Measurements from ENCODE around the gene ZFP90.

ZFP90 gene

DNA sequence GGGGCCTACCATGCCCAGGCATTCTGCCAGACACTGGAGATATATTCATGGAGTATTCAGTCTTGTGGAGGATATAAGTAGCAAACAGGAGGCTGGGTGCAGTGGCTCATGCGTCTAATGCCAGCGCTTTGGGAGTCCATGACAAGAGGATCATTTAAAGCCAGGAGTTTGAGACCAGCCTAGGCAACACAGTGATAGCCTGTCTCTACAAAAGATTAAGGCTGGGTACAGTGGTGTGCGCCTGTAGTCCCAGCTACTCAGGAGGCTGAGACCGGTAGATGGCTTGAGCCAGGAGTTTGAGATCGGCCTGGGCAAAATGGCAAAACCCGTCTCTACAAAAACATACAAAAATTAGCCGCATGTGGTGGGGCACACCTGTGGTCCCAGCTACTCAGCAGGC is 68.4 kb downstream of the ZFP90 start:
- H3K4me3 ChIP-seq (ENCODE audit: low read length): no peak overlapping the region
- no peaks in the 10 kb centered on the region for H3K9me3 ChIP-seq (ENCODE audit: insufficient read depth, low read length)
- no peak overlapping the region for H3K9ac ChIP-seq (ENCODE audit: low read length)
- H3K27me3 ChIP-seq (ENCODE audit: low read depth, low read length): no peaks in the 10 kb centered on the region
- no peak overlapping the region for H3K4me2 ChIP-seq (ENCODE audit: low read length)
- no peaks in the 10 kb centered on the region for H3K36me3 ChIP-seq (replicated peaks; ENCODE audit: low read depth, low read length)
- no peaks in the 10 kb centered on the region for H3K79me2 ChIP-seq (ENCODE audit: low read length)
- no peaks in the 10 kb centered on the region for H3K4me1 ChIP-seq (ENCODE audit: low read length)
- TF ChIP-seq, protein P1, sequence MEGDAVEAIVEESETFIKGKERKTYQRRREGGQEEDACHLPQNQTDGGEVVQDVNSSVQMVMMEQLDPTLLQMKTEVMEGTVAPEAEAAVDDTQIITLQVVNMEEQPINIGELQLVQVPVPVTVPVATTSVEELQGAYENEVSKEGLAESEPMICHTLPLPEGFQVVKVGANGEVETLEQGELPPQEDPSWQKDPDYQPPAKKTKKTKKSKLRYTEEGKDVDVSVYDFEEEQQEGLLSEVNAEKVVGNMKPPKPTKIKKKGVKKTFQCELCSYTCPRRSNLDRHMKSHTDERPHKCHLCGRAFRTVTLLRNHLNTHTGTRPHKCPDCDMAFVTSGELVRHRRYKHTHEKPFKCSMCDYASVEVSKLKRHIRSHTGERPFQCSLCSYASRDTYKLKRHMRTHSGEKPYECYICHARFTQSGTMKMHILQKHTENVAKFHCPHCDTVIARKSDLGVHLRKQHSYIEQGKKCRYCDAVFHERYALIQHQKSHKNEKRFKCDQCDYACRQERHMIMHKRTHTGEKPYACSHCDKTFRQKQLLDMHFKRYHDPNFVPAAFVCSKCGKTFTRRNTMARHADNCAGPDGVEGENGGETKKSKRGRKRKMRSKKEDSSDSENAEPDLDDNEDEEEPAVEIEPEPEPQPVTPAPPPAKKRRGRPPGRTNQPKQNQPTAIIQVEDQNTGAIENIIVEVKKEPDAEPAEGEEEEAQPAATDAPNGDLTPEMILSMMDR (IDR thresholded peaks at IDR 0.05; ENCODE audit: low read depth, low read length): no peak
- no peaks in the 10 kb centered on the region for H4K20me1 ChIP-seq (ENCODE audit: insufficient read depth, low read length)
- H3K27ac ChIP-seq (ENCODE audit: low read length): no peak overlapping the region
- H2AFZ ChIP-seq (ENCODE audit: low read depth, low read length): no peak overlapping the region

DNA sequence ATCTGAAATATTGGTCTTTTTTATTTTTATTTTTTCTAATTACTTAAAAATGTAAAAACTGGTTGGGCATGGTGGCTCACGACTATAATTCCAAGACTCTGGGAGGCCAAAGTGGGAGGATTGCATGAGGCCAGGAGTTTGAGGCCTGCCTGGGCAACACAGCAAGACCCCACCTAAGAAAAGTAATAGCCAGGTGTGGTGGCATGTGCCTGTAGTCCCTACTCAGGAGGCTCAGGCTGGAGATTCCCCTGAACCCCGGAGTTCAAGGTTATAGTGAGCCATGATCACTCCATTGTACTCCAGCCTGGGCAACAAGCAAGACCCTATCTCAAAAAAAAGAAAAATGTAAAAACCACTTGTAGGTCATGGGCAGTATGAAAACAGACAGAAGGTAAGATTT is 69.2 kb downstream of the ZFP90 start:
- Histone ChIP-seq H4K20me1 (ENCODE audit: insufficient read depth, low read length) (no peaks in the 10 kb centered on the region), H3K27ac (ENCODE audit: low read length) (no peak overlapping the region), H3K9ac (ENCODE audit: low read length) (no peak overlapping the region), H3K9me3 (ENCODE audit: insufficient read depth, low read length) (0 out of 2 replicates have a peak, but pooled peaks cover 2% of the 10 kb centered on the region), H3K4me1 (ENCODE audit: low read length) (no peaks in the 10 kb centered on the region), H3K36me3 (replicated peaks; ENCODE audit: low read depth, low read length) (no peaks in the 10 kb centered on the region), H2AFZ (ENCODE audit: low read depth, low read length) (no peak overlapping the region), H3K79me2 (ENCODE audit: low read length) (no peaks in the 10 kb centered on the region), H3K27me3 (ENCODE audit: low read depth, low read length) (no peaks in the 10 kb centered on the region), H3K4me3 (ENCODE audit: low read length) (no peak overlapping the region), H3K4me2 (ENCODE audit: low read length) (no peak overlapping the region)
- TF ChIP-seq, protein P1 (IDR thresholded peaks at IDR 0.05; ENCODE audit: low read depth, low read length): no peak

DNA sequence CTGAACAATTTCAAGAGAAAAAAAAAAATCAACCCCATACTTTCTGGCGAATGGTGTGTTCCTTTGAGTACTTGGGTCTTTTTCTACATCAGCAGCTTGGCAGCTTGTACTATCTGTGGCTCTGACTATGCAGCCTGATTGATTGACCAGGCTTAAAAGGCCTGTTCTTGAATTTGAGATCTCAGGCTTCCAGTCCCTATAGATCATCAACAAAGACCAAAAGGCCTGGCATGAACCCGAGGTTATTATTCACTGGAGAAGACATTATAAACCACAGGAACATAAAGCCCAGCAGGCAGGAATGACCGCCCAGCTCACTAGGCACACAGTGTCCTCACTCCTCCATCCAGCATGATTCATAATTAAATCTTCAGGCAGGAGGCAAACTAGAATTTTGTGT is 73.9 kb downstream of the ZFP90 start:
- H4K20me1 ChIP-seq (ENCODE audit: insufficient read depth, low read length): no peaks in the 10 kb centered on the region
- no peak overlapping the region for H3K4me3 ChIP-seq (ENCODE audit: low read length)
- no peaks in the 10 kb centered on the region for H3K4me1 ChIP-seq (ENCODE audit: low read length)
- H3K9ac ChIP-seq (ENCODE audit: low read length): no peak overlapping the region
- 0 out of 2 replicates have a peak, but pooled peaks cover 7% of the 10 kb centered on the region for H3K9me3 ChIP-seq (ENCODE audit: insufficient read depth, low read length)
- no peak overlapping the region for H3K27ac ChIP-seq (ENCODE audit: low read length)
- no peaks in the 10 kb centered on the region for H3K27me3 ChIP-seq (ENCODE audit: low read depth, low read length)
- H3K36me3 ChIP-seq (replicated peaks; ENCODE audit: low read depth, low read length): no peaks in the 10 kb centered on the region
- no peak overlapping the region for H2AFZ ChIP-seq (ENCODE audit: low read depth, low read length)
- H3K4me2 ChIP-seq (ENCODE audit: low read length): no peak overlapping the region
- no peaks in the 10 kb centered on the region for H3K79me2 ChIP-seq (ENCODE audit: low read length)
- TF ChIP-seq EZH2phosphoT487 (IDR thresholded peaks at IDR 0.05; ENCODE audit: low read depth): no peak
- TF ChIP-seq, protein P1 (IDR thresholded peaks at IDR 0.05; ENCODE audit: low read depth, low read length): no peak

DNA sequence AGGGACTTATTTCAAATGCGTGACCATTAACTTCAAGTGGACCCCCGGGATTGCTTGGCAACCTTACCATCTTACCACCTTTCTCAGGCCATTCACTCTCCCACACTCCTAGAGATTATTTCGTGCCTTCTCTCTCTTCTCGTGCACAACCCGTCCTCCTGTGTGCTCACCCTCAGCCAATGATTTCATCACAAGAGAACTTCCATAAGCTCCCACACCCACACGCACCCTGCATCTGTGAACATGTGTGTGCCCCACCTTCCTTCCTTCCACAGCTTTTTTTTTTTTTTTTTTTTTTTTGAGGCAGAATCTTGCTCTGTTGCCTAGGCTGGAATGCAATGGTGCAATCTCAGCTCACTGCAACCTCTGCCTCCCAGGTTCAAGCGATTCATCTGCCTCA is 78.6 kb downstream of the ZFP90 start:
- no peak for TF ChIP-seq EZH2phosphoT487 (IDR thresholded peaks at IDR 0.05; ENCODE audit: low read depth)
- TF ChIP-seq, protein P1 (IDR thresholded peaks at IDR 0.05; ENCODE audit: low read depth, low read length): no peak
- no peak overlapping the region for H3K4me3 ChIP-seq (ENCODE audit: low read length)
- no peaks in the 10 kb centered on the region for H4K20me1 ChIP-seq (ENCODE audit: insufficient read depth, low read length)
- 0 out of 2 replicates have a peak, but pooled peaks cover 7% of the 10 kb centered on the region for H3K9me3 ChIP-seq (ENCODE audit: insufficient read depth, low read length)
- no peaks in the 10 kb centered on the region for H3K79me2 ChIP-seq (ENCODE audit: low read length)
- no peak overlapping the region for H3K4me2 ChIP-seq (ENCODE audit: low read length)
- H3K4me1 ChIP-seq (ENCODE audit: low read length): no peaks in the 10 kb centered on the region
- H3K27ac ChIP-seq (ENCODE audit: low read length): no peak overlapping the region
- no peak overlapping the region for H2AFZ ChIP-seq (ENCODE audit: low read depth, low read length)
- no peak overlapping the region for H3K9ac ChIP-seq (ENCODE audit: low read length)
- H3K27me3 ChIP-seq (ENCODE audit: low read depth, low read length): no peaks in the 10 kb centered on the region
- H3K36me3 ChIP-seq (replicated peaks; ENCODE audit: low read depth, low read length): no peaks in the 10 kb centered on the region
